ENCODE data around the gene DVL2.

The DVL2 gene

GRCh38 chr17:7252176-7253043 is 18.1 kb upstream of the DVL2 start, which contains the start of gene ELP5:
ELP5 (plus strand) TSS chr17:7252215; CDS start chr17:7252551, 336 bp downstream.
- peak within 1 kb of the TSS; percentile 91 for H3K27ac ChIP-seq
- 0 out of 2 replicates have a peak, but pooled peaks have one; percentile 18 for TF ChIP-seq CTCF (conservative IDR thresholded peaks at IDR 0.05)

GRCh38 chr17:7251661-7252175 is 17.4 kb upstream of the DVL2 start, which contains the start of gene CTDNEP1:
CTDNEP1 (minus strand) TSS chr17:7251734; CDS start chr17:7251296, 438 bp downstream.
- H3K27ac ChIP-seq: peak within 1 kb of the TSS; percentile 91
- TF ChIP-seq CTCF (conservative IDR thresholded peaks at IDR 0.05): no peak

- peak overlapping the region; percentile 91 for H3K27ac ChIP-seq
These were observed 16.6 kb upstream of the DVL2 start for GRCh38 chr17:7250695-7251627.

GRCh38 chr17:7249830-7250229 is 15.5 kb upstream of the DVL2 start:
- peak overlapping the region; percentile 91; the same call in 1 of the 2 replicates for H3K27ac ChIP-seq
- TF ChIP-seq CTCF (conservative IDR thresholded peaks at IDR 0.05): no peak

More at GRCh38 chr17:7250695-7251627, 16.6 kb upstream of the DVL2 start:
- no peak for TF ChIP-seq CTCF (conservative IDR thresholded peaks at IDR 0.05)

GRCh38 chr17:7249214-7249613 is 14.9 kb upstream of the DVL2 start:
- H3K27ac ChIP-seq: peak overlapping the region; percentile 91; the same call in 1 of the 2 replicates
- no peak for TF ChIP-seq CTCF (conservative IDR thresholded peaks at IDR 0.05)

GRCh38 chr17:7248796-7249195 is 14.5 kb upstream of the DVL2 start:
- TF ChIP-seq CTCF (conservative IDR thresholded peaks at IDR 0.05): no peak
- H3K27ac ChIP-seq: no peak overlapping the region

All from VCaP (cell line).